Neuron (in vitro differentiated cells): ENCODE data around the gene CYTH1.
A peak's percentile ranks its signal among the peaks of the same experiment; 100 is the strongest.

ENCODE experiments used
- H2AFZ ChIP-seq: one replicate; pipeline ENCODE4 v1.6.1; 2013; ENCODE audit warnings: low read depth, mild to moderate bottlenecking, inconsistent platforms, low read length, moderate library complexity
- H3K27me3 ChIP-seq: one replicate; pipeline ENCODE4 v1.6.1; 2013; ENCODE audit warnings: low read length; ENCODE audit not compliant: insufficient read depth
- H3K36me3 ChIP-seq: one replicate; pipeline ENCODE4 v1.6.1; 2013; ENCODE audit warnings: low read length; ENCODE audit not compliant: insufficient read depth
- H3K4me1 ChIP-seq: one replicate; pipeline ENCODE4 v1.6.1; 2013; ENCODE audit warnings: low read length; ENCODE audit not compliant: insufficient read depth
- H3K4me3 ChIP-seq: 2 replicates; pipeline ENCODE4 v1.5.1; 2013; ENCODE audit warnings: mild to moderate bottlenecking, low read length, moderate library complexity
- H3K9me3 ChIP-seq: one replicate; pipeline ENCODE4 v1.6.1; 2013; ENCODE audit warnings: low read length

CYTH1 gene

DNA sequence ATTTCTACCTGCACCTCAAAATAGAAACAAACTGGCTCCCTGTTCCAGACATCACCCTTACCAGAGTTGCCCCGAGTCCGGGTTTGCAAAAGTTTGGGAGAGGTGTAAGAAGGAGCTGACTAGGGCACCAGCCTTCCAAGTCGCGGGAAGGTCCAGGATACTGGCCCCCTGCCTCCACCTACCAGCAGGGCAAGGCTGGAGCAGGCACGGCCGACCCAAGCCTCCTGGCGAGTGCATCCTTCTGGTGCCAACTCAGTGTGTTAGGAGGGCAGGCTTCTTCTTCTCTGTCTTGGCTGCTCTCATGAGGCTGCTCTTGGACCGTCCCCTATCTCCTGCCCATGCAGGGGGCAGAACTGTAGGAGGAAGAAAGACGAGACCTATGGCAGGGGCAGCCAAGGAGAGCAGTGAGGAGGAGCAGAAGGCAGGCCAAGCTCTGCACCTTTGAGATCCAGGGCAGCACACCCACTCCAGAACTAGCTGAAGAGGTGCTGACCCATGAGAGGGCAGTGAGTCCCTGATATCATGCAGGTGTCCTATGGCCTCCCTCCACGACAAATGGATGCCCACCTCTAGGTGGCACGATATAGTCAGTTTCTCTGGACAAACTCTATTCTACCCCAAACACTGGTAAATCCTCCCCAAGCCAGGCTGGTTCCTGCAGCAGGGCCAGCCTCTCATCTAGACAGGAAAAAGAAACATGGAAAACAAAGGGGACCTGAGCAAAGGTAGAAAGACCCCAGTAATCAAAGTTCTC lies 54.4 kb downstream of the CYTH1 start:
- Histone ChIP-seq H3K4me3 (no peak overlapping the region), H3K9me3 (no peaks in the 10 kb centered on the region), H3K4me1 (peaks cover 22% of the 10 kb centered on the region), H3K27me3 (no peaks in the 10 kb centered on the region), H3K36me3 (no peaks in the 10 kb centered on the region), H2AFZ (no peak overlapping the region)

GRCh38 chr17:78727057-78727456 lies 55.0 kb downstream of the CYTH1 start:
- no peaks in the 10 kb centered on the region for H3K9me3 ChIP-seq
- H3K36me3 ChIP-seq, result no peaks in the 10 kb centered on the region
- H3K27me3 ChIP-seq, result no peaks in the 10 kb centered on the region
- no peak overlapping the region for H3K4me3 ChIP-seq
- H3K4me1 ChIP-seq, result peaks cover 27% of the 10 kb centered on the region
- no peak overlapping the region for H2AFZ ChIP-seq

- no peaks in the 10 kb centered on the region for H3K27me3 ChIP-seq
- peaks cover 29% of the 10 kb centered on the region for H3K4me1 ChIP-seq
- H2AFZ ChIP-seq, result no peak overlapping the region
- H3K9me3 ChIP-seq, result no peaks in the 10 kb centered on the region
- H3K4me3 ChIP-seq, result no peak overlapping the region
- no peaks in the 10 kb centered on the region for H3K36me3 ChIP-seq
Measured at GRCh38 chr17:78726513-78726912, 55.6 kb downstream of the CYTH1 start.

GRCh38 chr17:78725448-78726021 lies 56.5 kb downstream of the CYTH1 start:
- no peaks in the 10 kb centered on the region for H3K27me3 ChIP-seq
- no peak overlapping the region for H3K4me3 ChIP-seq
- no peaks in the 10 kb centered on the region for H3K36me3 ChIP-seq
- H3K9me3 ChIP-seq, result no peaks in the 10 kb centered on the region
- peaks cover 29% of the 10 kb centered on the region for H3K4me1 ChIP-seq
- no peak overlapping the region for H2AFZ ChIP-seq

DNA sequence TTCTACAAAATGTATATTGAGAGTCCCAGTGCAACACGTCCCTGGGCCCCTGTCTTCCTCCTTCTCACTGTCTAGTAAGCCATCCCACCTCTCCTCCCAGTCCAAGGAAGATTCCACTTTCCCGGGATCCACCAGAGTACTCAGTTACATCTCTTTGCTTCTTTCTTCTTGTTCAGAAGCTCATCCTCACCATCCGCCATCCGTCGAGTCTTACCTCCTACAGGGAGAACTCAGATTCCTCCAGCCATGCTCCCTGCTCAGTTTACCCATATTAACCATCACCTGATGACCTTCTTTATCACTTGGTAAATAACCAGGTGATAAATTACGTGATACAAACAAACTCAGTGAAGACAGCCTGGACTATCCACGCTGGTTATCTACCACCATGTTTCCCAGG lies 57.1 kb downstream of the CYTH1 start:
- Histone ChIP-seq H3K4me1 (peaks cover 29% of the 10 kb centered on the region), H3K9me3 (no peaks in the 10 kb centered on the region), H2AFZ (no peak overlapping the region), H3K27me3 (no peaks in the 10 kb centered on the region), H3K36me3 (no peaks in the 10 kb centered on the region), H3K4me3 (no peak overlapping the region)

DNA sequence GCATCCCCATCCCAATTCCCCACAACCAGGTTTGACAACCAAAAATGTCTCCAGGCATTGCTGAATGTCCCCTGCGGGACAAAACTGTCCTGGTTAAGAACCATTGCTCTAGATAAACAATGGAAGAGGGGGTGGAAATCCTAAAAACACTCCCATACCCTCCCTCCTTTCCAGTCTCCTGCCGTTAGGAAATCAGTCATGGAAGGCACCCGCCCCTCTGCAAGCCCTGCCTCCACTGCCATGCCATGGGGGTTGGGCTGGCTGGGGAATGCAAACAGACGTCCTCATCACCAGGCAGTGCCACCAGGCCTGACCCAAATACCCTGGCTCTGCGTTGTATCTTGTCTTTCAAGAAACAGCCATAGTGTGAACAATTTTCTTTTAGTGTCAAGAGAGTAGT lies 57.5 kb downstream of the CYTH1 start:
- H3K27me3 ChIP-seq, result no peaks in the 10 kb centered on the region
- peaks cover 27% of the 10 kb centered on the region for H3K4me1 ChIP-seq
- H2AFZ ChIP-seq, result no peak overlapping the region
- no peaks in the 10 kb centered on the region for H3K36me3 ChIP-seq
- no peaks in the 10 kb centered on the region for H3K9me3 ChIP-seq
- H3K4me3 ChIP-seq, result no peak overlapping the region

DNA sequence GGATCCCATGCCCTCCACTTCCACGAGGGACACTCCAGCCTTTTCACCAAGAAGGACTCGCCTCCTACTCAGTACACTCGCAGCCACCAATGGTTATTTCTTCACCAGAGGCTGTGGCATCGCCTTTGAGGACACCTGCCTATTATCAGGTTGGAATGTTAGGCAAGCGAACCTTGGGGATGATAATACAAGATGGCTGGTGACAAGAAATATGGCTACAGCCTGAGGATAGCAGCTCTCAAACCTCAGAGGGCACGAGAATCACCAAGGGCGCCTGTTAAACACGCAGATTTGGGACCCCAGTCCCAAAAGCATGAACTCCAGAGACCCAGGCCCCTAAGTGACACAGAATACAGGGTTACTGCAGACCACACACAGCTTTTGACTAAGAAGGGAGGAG lies 58.1 kb downstream of the CYTH1 start:
- H3K36me3 ChIP-seq, result no peaks in the 10 kb centered on the region
- no peaks in the 10 kb centered on the region for H3K9me3 ChIP-seq
- H3K4me1 ChIP-seq, result peaks cover 23% of the 10 kb centered on the region
- H2AFZ ChIP-seq, result no peak overlapping the region
- no peaks in the 10 kb centered on the region for H3K27me3 ChIP-seq
- no peak overlapping the region for H3K4me3 ChIP-seq

GRCh38 chr17:78723001-78723796 lies 58.9 kb downstream of the CYTH1 start:
- H3K9me3 ChIP-seq, result no peaks in the 10 kb centered on the region
- peaks cover 23% of the 10 kb centered on the region for H3K4me1 ChIP-seq
- peak overlapping the region; percentile 53 for H3K4me3 ChIP-seq
- no peaks in the 10 kb centered on the region for H3K36me3 ChIP-seq
- H2AFZ ChIP-seq, result no peak overlapping the region
- no peaks in the 10 kb centered on the region for H3K27me3 ChIP-seq

GRCh38 chr17:78722246-78722761 lies 59.8 kb downstream of the CYTH1 start:
- no peak overlapping the region for H2AFZ ChIP-seq
- H3K4me3 ChIP-seq, result peak overlapping the region; percentile 53
- H3K27me3 ChIP-seq, result no peaks in the 10 kb centered on the region
- H3K36me3 ChIP-seq, result no peaks in the 10 kb centered on the region
- peaks cover 27% of the 10 kb centered on the region for H3K4me1 ChIP-seq
- H3K9me3 ChIP-seq, result no peaks in the 10 kb centered on the region

- Histone ChIP-seq H3K4me3 (no peak overlapping the region), H3K4me1 (peaks cover 41% of the 10 kb centered on the region), H3K36me3 (no peaks in the 10 kb centered on the region), H3K9me3 (no peaks in the 10 kb centered on the region), H2AFZ (no peak overlapping the region), H3K27me3 (no peaks in the 10 kb centered on the region)
Measured at GRCh38 chr17:78719630-78720298, 62.3 kb downstream of the CYTH1 start.

GRCh38 chr17:78718575-78719208 lies 63.4 kb downstream of the CYTH1 start:
- H3K27me3 ChIP-seq, result no peaks in the 10 kb centered on the region
- H3K4me3 ChIP-seq, result no peak overlapping the region
- no peaks in the 10 kb centered on the region for H3K36me3 ChIP-seq
- peaks cover 31% of the 10 kb centered on the region for H3K4me1 ChIP-seq
- H3K9me3 ChIP-seq, result no peaks in the 10 kb centered on the region
- H2AFZ ChIP-seq, result no peak overlapping the region

- Histone ChIP-seq H3K36me3 (no peaks in the 10 kb centered on the region), H3K27me3 (no peaks in the 10 kb centered on the region), H2AFZ (peak overlapping the region; percentile 22), H3K9me3 (no peaks in the 10 kb centered on the region), H3K4me1 (peaks cover 24% of the 10 kb centered on the region), H3K4me3 (peak overlapping the region; percentile 32)
Measured at GRCh38 chr17:78717431-78717980, 64.6 kb downstream of the CYTH1 start.
